Lower leg skin (tissue), 4 donors: ENCODE data around the gene FGF22. TPM values are rescaled to one million over a fixed set of nuclear protein-coding genes. Genes with fewer than 3 reads are reported as not detected.
"Not testable (repeated sequence)": the region's sequence is repeated elsewhere in the genome, so short reads cannot be mapped to it uniquely, and the experiment has no call there.

ENCODE experiments used
- DNase-seq, 2 donors: peaks; one replicate each; pipeline ENCODE4 v3.0.0-alpha.2; 2019; ENCODE audit warnings: low spot score in 2 of 2
- H3K4me3 ChIP-seq: fragments of 200-600 bp; sonication (generic); 2 replicates; pipeline ENCODE4 v1.5.1; 2017; ENCODE audit warnings: mild to moderate bottlenecking, low read depth; ENCODE audit not compliant: poor library complexity, severe bottlenecking
- POLR2A ChIP-seq, 2 donors: fragments of 450-650 bp; IDR thresholded peaks; one replicate each; pipeline ENCODE4 v1.6.1; 2016 to 2017; ENCODE audit warnings: antibody characterized with exemption in 2 of 2, mild to moderate bottlenecking in 1 of 2, moderate library complexity in 1 of 2
- WGBS, 2 donors: methylation state at CpG; one replicate each; pipeline ENCODE4 v1.1.5; 2018; 5-methylcytosine and 5-hydroxymethylcytosine counted together
- intact Hi-C: fragments of 100-400 bp; cut with DNase I; formaldehyde crosslinking; loops from one replicate; pipeline ENCODE4 v1.15.0; 2023; ENCODE audit warnings: low total_unique reads
- total RNA-seq, 4 donors: library from RNA; depleted of rRNA; stranded (reverse); fragments of >200 nt; gene quantifications; one replicate each; pipeline ENCODE4 v1.1.0, GENCODE V29; 2016
- TF ChIP-seq, protein P1 (sequence below), 3 donors: fragments of 450-650 bp; IDR thresholded peaks; one replicate each; pipeline ENCODE4 v1.5.1; 2016; ENCODE audit warnings: antibody characterized with exemption in 3 of 3, mild to moderate bottlenecking in 3 of 3, moderate library complexity in 2 of 3

The FGF22 gene
- total RNA-seq, 4 donors from 2014 or later = 16.1 to 41.8 (median 25.6) TPM

DNA sequence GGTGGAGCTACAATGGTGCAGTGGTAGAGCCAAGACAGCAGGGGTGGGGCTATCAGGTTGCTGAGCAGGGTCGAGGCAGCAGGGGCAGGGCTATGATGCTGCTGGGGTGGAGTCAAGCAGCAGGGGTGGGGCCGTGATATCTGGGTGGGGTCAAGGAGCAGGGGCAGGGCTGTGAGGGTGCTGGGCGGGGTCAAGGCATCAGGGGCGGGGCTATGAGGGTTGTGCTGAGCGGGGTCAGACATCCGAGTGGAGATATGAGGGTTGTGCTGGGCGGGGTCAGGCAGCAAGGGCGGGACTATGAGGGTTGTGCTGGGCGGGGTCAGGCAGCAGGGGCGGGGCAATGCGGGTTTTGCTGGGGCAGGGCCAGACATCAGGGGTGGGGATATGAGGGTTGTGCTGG lies 35.3 kb upstream of the FGF22 start:
- intact Hi-C loops = no loop called here
- 83% methylated on average over 11 of the region's 11 CpGs for WGBS, 2 donors
- no peak for TF ChIP-seq POLR2A (IDR thresholded peaks at IDR 0.05)
- TF ChIP-seq, protein P1, sequence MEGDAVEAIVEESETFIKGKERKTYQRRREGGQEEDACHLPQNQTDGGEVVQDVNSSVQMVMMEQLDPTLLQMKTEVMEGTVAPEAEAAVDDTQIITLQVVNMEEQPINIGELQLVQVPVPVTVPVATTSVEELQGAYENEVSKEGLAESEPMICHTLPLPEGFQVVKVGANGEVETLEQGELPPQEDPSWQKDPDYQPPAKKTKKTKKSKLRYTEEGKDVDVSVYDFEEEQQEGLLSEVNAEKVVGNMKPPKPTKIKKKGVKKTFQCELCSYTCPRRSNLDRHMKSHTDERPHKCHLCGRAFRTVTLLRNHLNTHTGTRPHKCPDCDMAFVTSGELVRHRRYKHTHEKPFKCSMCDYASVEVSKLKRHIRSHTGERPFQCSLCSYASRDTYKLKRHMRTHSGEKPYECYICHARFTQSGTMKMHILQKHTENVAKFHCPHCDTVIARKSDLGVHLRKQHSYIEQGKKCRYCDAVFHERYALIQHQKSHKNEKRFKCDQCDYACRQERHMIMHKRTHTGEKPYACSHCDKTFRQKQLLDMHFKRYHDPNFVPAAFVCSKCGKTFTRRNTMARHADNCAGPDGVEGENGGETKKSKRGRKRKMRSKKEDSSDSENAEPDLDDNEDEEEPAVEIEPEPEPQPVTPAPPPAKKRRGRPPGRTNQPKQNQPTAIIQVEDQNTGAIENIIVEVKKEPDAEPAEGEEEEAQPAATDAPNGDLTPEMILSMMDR (IDR thresholded peaks at IDR 0.05) = no peak

DNA sequence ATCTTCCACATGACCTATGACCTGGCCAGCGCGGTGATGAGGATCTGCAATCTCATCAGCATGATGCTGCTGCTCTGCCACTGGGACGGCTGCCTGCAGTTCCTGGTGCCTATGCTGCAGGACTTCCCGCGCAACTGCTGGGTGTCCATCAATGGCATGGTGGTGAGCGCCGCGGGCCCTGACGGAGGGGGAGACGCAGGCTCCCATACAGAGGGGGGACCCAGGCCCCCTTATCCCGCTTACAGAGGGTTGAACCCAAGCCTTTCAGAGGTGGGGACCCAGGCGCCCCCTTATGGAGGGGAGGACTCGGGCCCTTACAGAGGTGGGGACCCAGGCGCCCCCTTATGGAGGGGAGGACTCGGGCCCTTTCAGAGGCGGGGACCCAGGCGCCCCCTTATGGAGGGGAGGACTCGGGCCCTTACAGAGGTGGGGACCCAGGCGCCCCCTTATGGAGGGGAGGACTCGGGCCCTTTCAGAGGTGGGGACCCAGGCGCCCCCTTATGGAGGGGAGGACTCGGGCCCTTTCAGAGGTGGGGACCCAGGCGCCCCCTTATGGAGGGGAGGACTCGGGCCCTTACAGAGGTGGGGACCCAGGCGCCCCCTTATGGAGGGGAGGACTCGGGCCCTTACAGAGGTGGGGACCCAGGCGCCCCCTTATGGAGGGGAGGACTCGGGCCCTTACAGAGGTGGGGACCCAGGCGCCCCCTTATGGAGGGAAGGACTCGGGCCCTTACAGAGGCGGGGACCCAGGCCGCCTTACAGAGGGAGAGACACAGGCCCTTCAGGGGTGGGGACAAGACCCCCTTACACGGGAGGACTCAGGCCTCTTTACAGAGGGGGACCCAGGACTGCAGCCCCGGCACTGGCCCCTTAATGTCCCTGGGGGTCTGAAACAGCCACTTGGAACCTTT lies 34.4 kb upstream of the FGF22 start:
- DNase-seq, H3K4me3 ChIP-seq, intact Hi-C loops: not testable (repeated sequence)
- 80 to 83% methylated on average over 18 to 26 of the region's 34 CpGs for WGBS, 2 donors

More for the DNA sequence above, 35.3 kb upstream of the FGF22 start:
- H3K4me3 ChIP-seq = no peak overlapping the region
- no peak for DNase-seq

- DNase-seq = no peak
- no peak for TF ChIP-seq POLR2A (IDR thresholded peaks at IDR 0.05)
- TF ChIP-seq, protein P1 (IDR thresholded peaks at IDR 0.05) = no peak
- 82 to 87% methylated on average over 25 to 27 of the region's 30 CpGs for WGBS, 2 donors
- intact Hi-C loops = no loop called here
- H3K4me3 ChIP-seq = no peak overlapping the region
Measured at GRCh38 chr19:607301-608154, 32.2 kb upstream of the FGF22 start.

- no peak for TF ChIP-seq POLR2A (IDR thresholded peaks at IDR 0.05)
- TF ChIP-seq, protein P1 (IDR thresholded peaks at IDR 0.05) = no peak
- no peak for DNase-seq
- 77 to 78% methylated on average over 29 to 30 of the region's 30 CpGs for WGBS, 2 donors
- intact Hi-C loops = no loop called here
- no peak overlapping the region for H3K4me3 ChIP-seq
Measured at GRCh38 chr19:608155-609003, 31.3 kb upstream of the FGF22 start.

DNA sequence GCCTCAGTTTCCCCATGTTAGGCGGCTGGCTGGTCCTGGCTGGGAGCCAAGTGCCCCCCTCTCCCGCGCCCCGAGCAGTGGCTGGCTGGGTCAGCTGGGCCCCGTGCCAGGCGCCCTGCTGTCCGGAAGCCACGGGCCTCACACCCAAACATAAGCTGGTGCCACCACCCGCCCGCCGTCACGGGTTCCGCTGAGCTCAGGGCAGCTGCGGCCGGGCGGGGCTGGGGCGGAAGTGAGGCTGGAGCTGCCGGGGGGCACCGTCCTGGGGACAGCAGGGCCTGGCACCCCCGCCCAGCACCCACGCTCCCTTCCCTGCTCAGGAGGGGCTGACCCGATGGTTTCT lies 30.7 kb upstream of the FGF22 start:
- no peak for TF ChIP-seq POLR2A (IDR thresholded peaks at IDR 0.05)
- TF ChIP-seq, protein P1 (IDR thresholded peaks at IDR 0.05) = no peak
- intact Hi-C loops = no loop called here
- peak; percentile 33 to 91 for DNase-seq
- no peak overlapping the region for H3K4me3 ChIP-seq
- 65 to 66% methylated on average over 19 to 21 of the region's 22 CpGs for WGBS, 2 donors
